Mesenchymal stem cell (in vitro differentiated cells and primary cell): ENCODE measurements around the gene KATNAL2.
A peak's percentile ranks its signal among the peaks of the same experiment; 100 is the strongest.

Source experiments
- DNase-seq: peaks from one replicate; pipeline ENCODE4 v3.0.0-alpha.2; 2013
- H2AFZ ChIP-seq: one replicate; pipeline ENCODE4 v1.6.1; 2013; ENCODE audit warnings: low read depth, mild to moderate bottlenecking, control low read depth, inconsistent platforms, low read length, moderate library complexity
- H2AK5ac ChIP-seq: 2 replicates; pipeline ENCODE4 v1.6.1; 2013; ENCODE audit warnings: low read length, moderate library complexity, mild to moderate bottlenecking, inconsistent platforms; ENCODE audit not compliant: severe bottlenecking
- H2BK120ac ChIP-seq: one replicate; pipeline ENCODE4 v1.6.1; 2013; ENCODE audit warnings: low read depth, mild to moderate bottlenecking, inconsistent platforms, low read length, moderate library complexity
- H2BK12ac ChIP-seq, 2 experiments: one replicate each; pipeline ENCODE4 v1.6.1; 2013; ENCODE audit warnings: inconsistent platforms in 2 of 2, low read length in 2 of 2, mild to moderate bottlenecking in 2 of 2, moderate library complexity in 2 of 2, control low read depth in 1 of 2
- H2BK15ac ChIP-seq: one replicate; pipeline ENCODE4 v1.6.1; 2013; ENCODE audit warnings: mild to moderate bottlenecking, low read depth, inconsistent platforms; ENCODE audit not compliant: poor library complexity, severe bottlenecking
- H2BK5ac ChIP-seq: 2 replicates; pipeline ENCODE4 v1.6.1; 2013; ENCODE audit warnings: low read depth, mild to moderate bottlenecking, low read length, control low read depth, inconsistent platforms; ENCODE audit not compliant: poor library complexity, severe bottlenecking
- H3K14ac ChIP-seq, 2 experiments: one replicate each; pipeline ENCODE4 v1.6.1; 2013; ENCODE audit warnings: inconsistent platforms in 2 of 2, low read length in 2 of 2, control low read depth in 1 of 2, mild to moderate bottlenecking in 1 of 2, moderate library complexity in 1 of 2
- H3K18ac ChIP-seq, 2 experiments: one replicate each; pipeline ENCODE4 v1.6.1; 2013; ENCODE audit warnings: inconsistent platforms in 2 of 2, low read length in 2 of 2, control low read depth in 1 of 2, low read depth in 1 of 2, mild to moderate bottlenecking in 1 of 2
- H3K23ac ChIP-seq, 2 experiments: one replicate each; pipeline ENCODE4 v1.6.1; 2013; ENCODE audit warnings: inconsistent platforms in 2 of 2, low read length in 2 of 2, mild to moderate bottlenecking in 2 of 2, moderate library complexity in 2 of 2, control low read depth in 1 of 2
- H3K27ac ChIP-seq: 2 replicates; pipeline ENCODE4 v1.5.1; 2013; ENCODE audit warnings: mild to moderate bottlenecking, moderate library complexity, low read length, control low read depth, inconsistent platforms; ENCODE audit not compliant: poor library complexity, severe bottlenecking
- H3K27me3 ChIP-seq, 2 experiments: 2 replicates each; pipeline versions ENCODE4 v1.6.1 to v1.7.0; 2013; ENCODE audit warnings: low read length in 2 of 2, mild to moderate bottlenecking in 2 of 2, moderate library complexity in 2 of 2, control low read depth in 1 of 2, inconsistent platforms in 1 of 2; ENCODE audit not compliant: control insufficient read depth in 1 of 2, insufficient read depth in 1 of 2
- H3K36me3 ChIP-seq, 2 experiments: 2 replicates each; pipeline versions ENCODE4 v1.6.1 to v1.7.0; 2013; ENCODE audit warnings: low read length in 2 of 2, control low read depth in 1 of 2, inconsistent platforms in 1 of 2, low read depth in 1 of 2, mild to moderate bottlenecking in 1 of 2; ENCODE audit not compliant: insufficient read depth in 2 of 2, control insufficient read depth in 1 of 2
- H3K4ac ChIP-seq, 2 experiments: one replicate each; pipeline ENCODE4 v1.6.1; 2013; ENCODE audit warnings: inconsistent platforms in 2 of 2, low read length in 2 of 2, mild to moderate bottlenecking in 2 of 2, moderate library complexity in 2 of 2, control low read depth in 1 of 2, low read depth in 1 of 2
- H3K4me1 ChIP-seq: 2 replicates; pipeline ENCODE4 v1.6.1; 2013; ENCODE audit warnings: low read depth, low read length, control low read depth; ENCODE audit not compliant: control insufficient read depth, insufficient read depth
- H3K4me2 ChIP-seq: 2 replicates; pipeline ENCODE4 v1.6.1; 2013; ENCODE audit warnings: low read length, mild to moderate bottlenecking, inconsistent platforms; ENCODE audit not compliant: poor library complexity, severe bottlenecking
- H3K4me3 ChIP-seq, 2 experiments: 2 replicates each; pipeline versions ENCODE4 v1.5.1 to v1.7.0; 2013; ENCODE audit warnings: low read length in 2 of 2, mild to moderate bottlenecking in 2 of 2, control low read depth in 1 of 2, low read depth in 1 of 2; ENCODE audit not compliant: insufficient read depth in 1 of 2
- H3K79me1 ChIP-seq: replicated peaks from 2 replicates; pipeline ENCODE4 v1.6.1; 2013; ENCODE audit warnings: mild to moderate bottlenecking, control low read depth, low read length, inconsistent platforms; ENCODE audit not compliant: poor library complexity, severe bottlenecking
- H3K9ac ChIP-seq: 2 replicates; pipeline ENCODE4 v1.7.0; 2013; ENCODE audit warnings: mild to moderate bottlenecking, low read length, moderate library complexity
- H3K9me3 ChIP-seq: 2 replicates; pipeline ENCODE4 v1.7.0; 2013; ENCODE audit warnings: mild to moderate bottlenecking, low read length; ENCODE audit not compliant: control insufficient read depth
- H4K8ac ChIP-seq: one replicate; pipeline ENCODE4 v1.6.1; 2013; ENCODE audit warnings: inconsistent platforms, mild to moderate bottlenecking, low read length, moderate library complexity
- H4K91ac ChIP-seq: one replicate; pipeline ENCODE4 v1.6.1; 2013; ENCODE audit warnings: mild to moderate bottlenecking, low read length, inconsistent platforms
- WGBS: methylation state at CpG from one replicate; pipeline ENCODE4 v1.1.7; 2013; ENCODE audit warnings: mixed read lengths; 5-methylcytosine and 5-hydroxymethylcytosine counted together

Gene KATNAL2

GRCh38 chr18:47063096-47063495 lies 145.7 kb downstream of the KATNAL2 start:
- Histone ChIP-seq H2BK12ac (no peak overlapping the region), H3K9ac (no peak overlapping the region)

GRCh38 chr18:47067648-47068047 lies 150.2 kb downstream of the KATNAL2 start:
- H3K9me3 ChIP-seq, result peaks cover 5% of the 10 kb centered on the region
- DNase-seq, result no peak

More at GRCh38 chr18:47063096-47063495, 145.7 kb downstream of the KATNAL2 start:
- no peak overlapping the region for H2BK15ac ChIP-seq
- H2AFZ ChIP-seq, result no peak overlapping the region
- no peak overlapping the region for H4K91ac ChIP-seq
- no peak overlapping the region for H3K14ac ChIP-seq
- no peak overlapping the region for H3K18ac ChIP-seq
- no peak overlapping the region for H3K4ac ChIP-seq
- H3K36me3 ChIP-seq, result no peaks in the 10 kb centered on the region
- no peak overlapping the region for H2BK120ac ChIP-seq
- H3K9me3 ChIP-seq, result peaks cover 5% of the 10 kb centered on the region
- no peak overlapping the region for H2BK5ac ChIP-seq
- DNase-seq, result no peak
- no peak overlapping the region for H2AK5ac ChIP-seq
- no peaks in the 10 kb centered on the region for H3K79me1 ChIP-seq
- H3K4me2 ChIP-seq, result no peak overlapping the region
- H3K4me3 ChIP-seq, result no peak overlapping the region
- H4K8ac ChIP-seq, result no peak overlapping the region
- H3K4me1 ChIP-seq, result no peaks in the 10 kb centered on the region
- H3K27me3 ChIP-seq, result no peaks in the 10 kb centered on the region
- H3K27ac ChIP-seq, result no peak overlapping the region
- WGBS, result 93% methylated on average over 7 of the region's 8 CpGs
- no peak overlapping the region for H3K23ac ChIP-seq

DNA sequence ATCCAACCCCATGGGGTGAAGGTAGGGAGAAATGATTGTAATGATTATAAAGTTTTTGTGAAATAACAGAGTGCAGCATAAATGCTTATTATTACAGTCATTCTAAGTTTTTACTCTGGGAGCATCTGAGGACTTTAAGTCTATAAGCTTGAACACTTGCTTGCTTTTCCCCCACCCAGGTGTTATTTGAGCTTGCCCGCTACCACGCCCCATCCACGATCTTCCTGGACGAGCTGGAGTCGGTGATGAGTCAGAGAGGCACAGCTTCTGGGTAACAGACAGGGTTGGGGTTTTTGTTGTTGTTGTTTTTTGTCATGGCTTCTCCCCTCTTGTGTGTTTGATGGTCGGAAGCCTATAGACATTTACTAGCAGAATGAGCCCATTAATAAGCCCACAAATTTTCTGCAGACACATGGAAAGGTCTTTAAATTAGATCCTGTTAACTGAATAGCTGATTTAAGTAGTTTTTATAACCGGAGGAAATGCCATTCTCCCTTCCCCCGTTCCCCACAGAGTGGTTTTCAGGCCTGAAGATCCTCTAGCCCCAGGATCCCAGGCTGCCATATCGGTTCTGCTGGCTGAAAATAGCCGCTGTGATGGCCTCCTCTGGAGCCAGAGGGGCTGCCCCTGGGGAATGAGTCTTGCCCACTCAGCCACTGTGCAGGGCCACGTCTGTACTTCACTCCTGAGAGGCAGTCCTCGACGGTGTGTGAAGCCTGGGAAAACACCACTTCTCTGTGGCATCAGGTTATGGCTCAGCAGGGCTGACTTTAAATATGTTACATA lies 157.9 kb downstream of the KATNAL2 start:
- Histone ChIP-seq H3K36me3 (peaks cover 0 to 8% of the 10 kb centered on the region in 2 experiments), H2AFZ (no peak overlapping the region), H3K9me3 (no peaks in the 10 kb centered on the region), H3K4me1 (peaks cover 4% of the 10 kb centered on the region), H3K4me3 (no peak overlapping the region), H4K8ac (peak overlapping the region; percentile 76), H2BK12ac (no peak overlapping the region), H2BK15ac (no peak overlapping the region), H3K27me3 (no peaks in the 10 kb centered on the region), H3K79me1 (no peaks in the 10 kb centered on the region), H3K4me2 (no peak overlapping the region), H3K23ac (no peak overlapping the region), H3K4ac (no peak overlapping the region), H2AK5ac (no peak overlapping the region), H2BK120ac (no peak overlapping the region), H3K9ac (no peak overlapping the region), H3K27ac (no peak overlapping the region), H3K14ac (peak overlapping the region in 1 of 2 experiments; percentile 68), H2BK5ac (no peak overlapping the region), H4K91ac (peak overlapping the region; percentile 47), H3K18ac (peak overlapping the region in 1 of 2 experiments; percentile 30)
- 32% methylated on average over 8 of the region's 13 CpGs for WGBS
- peak; percentile 16 for DNase-seq

More at GRCh38 chr18:47067648-47068047, 150.2 kb downstream of the KATNAL2 start:
- H2BK12ac ChIP-seq, result no peak overlapping the region
- H3K36me3 ChIP-seq, result no peaks in the 10 kb centered on the region
- H4K8ac ChIP-seq, result no peak overlapping the region
- H3K27ac ChIP-seq, result no peak overlapping the region
- no peak overlapping the region for H3K14ac ChIP-seq
- no peak overlapping the region for H2BK5ac ChIP-seq
- no peaks in the 10 kb centered on the region for H3K27me3 ChIP-seq
- no peak overlapping the region for H3K4me2 ChIP-seq
- WGBS, result 81% methylated on average over 3 of the region's 3 CpGs
- H3K4ac ChIP-seq, result no peak overlapping the region
- H3K79me1 ChIP-seq, result no peaks in the 10 kb centered on the region
- no peak overlapping the region for H3K9ac ChIP-seq
- no peak overlapping the region for H3K4me3 ChIP-seq
- no peak overlapping the region for H2BK15ac ChIP-seq
- H2AK5ac ChIP-seq, result no peak overlapping the region
- H2AFZ ChIP-seq, result no peak overlapping the region
- H3K18ac ChIP-seq, result no peak overlapping the region
- no peak overlapping the region for H3K23ac ChIP-seq
- H2BK120ac ChIP-seq, result no peak overlapping the region
- no peak overlapping the region for H4K91ac ChIP-seq
- no peaks in the 10 kb centered on the region for H3K4me1 ChIP-seq

DNA sequence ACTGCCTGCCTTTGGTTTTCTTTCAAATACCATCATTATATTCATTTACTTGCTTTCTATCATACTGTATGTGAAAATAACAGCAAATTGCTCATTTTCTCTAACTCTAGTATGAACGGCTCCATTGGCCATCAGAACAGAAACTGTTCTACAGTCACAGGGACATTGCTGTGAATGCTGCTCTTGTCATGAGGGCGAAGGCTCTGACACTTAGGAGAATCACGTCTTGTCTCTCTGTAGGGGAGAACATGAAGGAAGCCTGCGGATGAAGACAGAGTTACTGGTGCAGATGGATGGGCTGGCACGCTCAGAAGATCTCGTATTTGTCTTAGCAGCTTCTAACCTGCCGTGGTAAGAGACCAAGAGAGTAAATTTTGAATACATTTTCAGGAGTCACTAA lies 159.7 kb downstream of the KATNAL2 start:
- peaks cover 4% of the 10 kb centered on the region for H3K4me1 ChIP-seq
- H3K27me3 ChIP-seq, result no peaks in the 10 kb centered on the region
- H3K18ac ChIP-seq, result no peak overlapping the region
- H3K23ac ChIP-seq, result no peak overlapping the region
- no peak overlapping the region for H3K9ac ChIP-seq
- no peak overlapping the region for H2AFZ ChIP-seq
- H2BK12ac ChIP-seq, result no peak overlapping the region
- no peak overlapping the region for H3K14ac ChIP-seq
- H2BK15ac ChIP-seq, result no peak overlapping the region
- H4K8ac ChIP-seq, result no peak overlapping the region
- no peak overlapping the region for H3K4ac ChIP-seq
- H2BK5ac ChIP-seq, result no peak overlapping the region
- H2BK120ac ChIP-seq, result no peak overlapping the region
- H4K91ac ChIP-seq, result no peak overlapping the region
- no peaks in the 10 kb centered on the region for H3K9me3 ChIP-seq
- H2AK5ac ChIP-seq, result no peak overlapping the region
- peaks cover 0 to 8% of the 10 kb centered on the region in 2 experiments for H3K36me3 ChIP-seq
- no peak for DNase-seq
- H3K4me3 ChIP-seq, result no peak overlapping the region
- no peaks in the 10 kb centered on the region for H3K79me1 ChIP-seq
- WGBS, result 87% methylated on average over 5 of the region's 7 CpGs
- no peak overlapping the region for H3K4me2 ChIP-seq
- no peak overlapping the region for H3K27ac ChIP-seq
